Neural progenitor cell (in vitro differentiated cells): ENCODE measurements around the gene MYLK.

Experiments
- EZH2 ChIP-seq: fragments of 200-600 bp; sonication (generic); IDR thresholded peaks from 2 replicates; pipeline ENCODE4 v1.6.1; 2017; ENCODE audit warnings: antibody characterized with exemption, mild to moderate bottlenecking, moderate library complexity
- TF ChIP-seq, protein P1 (sequence below): fragments of 200-600 bp; sonication (generic); IDR thresholded peaks from 2 replicates; pipeline ENCODE4 v1.5.1; 2017; ENCODE audit warnings: antibody characterized with exemption, mild to moderate bottlenecking

GRCh38 chr3:123610331-123610730 lies 273.8 kb downstream of the MYLK start:
- TF ChIP-seq, protein P1, sequence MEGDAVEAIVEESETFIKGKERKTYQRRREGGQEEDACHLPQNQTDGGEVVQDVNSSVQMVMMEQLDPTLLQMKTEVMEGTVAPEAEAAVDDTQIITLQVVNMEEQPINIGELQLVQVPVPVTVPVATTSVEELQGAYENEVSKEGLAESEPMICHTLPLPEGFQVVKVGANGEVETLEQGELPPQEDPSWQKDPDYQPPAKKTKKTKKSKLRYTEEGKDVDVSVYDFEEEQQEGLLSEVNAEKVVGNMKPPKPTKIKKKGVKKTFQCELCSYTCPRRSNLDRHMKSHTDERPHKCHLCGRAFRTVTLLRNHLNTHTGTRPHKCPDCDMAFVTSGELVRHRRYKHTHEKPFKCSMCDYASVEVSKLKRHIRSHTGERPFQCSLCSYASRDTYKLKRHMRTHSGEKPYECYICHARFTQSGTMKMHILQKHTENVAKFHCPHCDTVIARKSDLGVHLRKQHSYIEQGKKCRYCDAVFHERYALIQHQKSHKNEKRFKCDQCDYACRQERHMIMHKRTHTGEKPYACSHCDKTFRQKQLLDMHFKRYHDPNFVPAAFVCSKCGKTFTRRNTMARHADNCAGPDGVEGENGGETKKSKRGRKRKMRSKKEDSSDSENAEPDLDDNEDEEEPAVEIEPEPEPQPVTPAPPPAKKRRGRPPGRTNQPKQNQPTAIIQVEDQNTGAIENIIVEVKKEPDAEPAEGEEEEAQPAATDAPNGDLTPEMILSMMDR: no peak
- TF ChIP-seq EZH2: no peak
